Measurements from ENCODE around the gene GRIN1.

GRIN1 gene

DNA sequence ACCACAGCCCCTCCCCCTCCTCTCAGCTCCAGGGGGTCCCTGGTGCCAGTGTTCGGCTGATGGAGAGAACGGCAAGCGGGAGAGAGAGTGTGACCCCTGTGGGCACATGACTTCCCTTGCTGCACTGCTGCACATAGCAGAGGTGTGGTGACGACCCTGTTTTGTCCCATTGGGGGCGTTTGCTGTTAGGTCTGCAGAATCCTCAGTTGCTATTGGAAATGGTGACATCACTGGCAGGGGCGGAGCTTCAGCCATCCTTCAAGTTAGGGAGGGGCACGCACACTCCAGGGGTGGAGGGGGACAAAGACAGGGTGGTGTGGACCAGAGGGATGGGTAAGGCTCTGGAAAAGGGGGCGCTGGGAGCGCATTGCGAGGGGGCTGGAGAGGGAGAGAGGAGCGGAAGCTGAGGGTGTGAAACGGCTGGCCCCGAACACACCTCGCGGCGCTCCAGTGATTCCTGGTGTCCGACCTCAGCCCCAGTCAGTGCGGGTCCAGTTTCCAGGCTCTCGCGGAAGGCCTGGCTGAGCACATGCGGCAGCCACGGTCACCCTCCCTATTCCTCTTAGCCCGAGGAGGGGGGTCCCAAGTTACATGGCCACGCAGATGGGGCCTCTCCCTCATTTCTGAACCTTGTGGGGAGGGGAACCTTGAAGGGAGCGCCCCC, 764 bp upstream of the GRIN1 start:
- TF ChIP-seq, protein P1, sequence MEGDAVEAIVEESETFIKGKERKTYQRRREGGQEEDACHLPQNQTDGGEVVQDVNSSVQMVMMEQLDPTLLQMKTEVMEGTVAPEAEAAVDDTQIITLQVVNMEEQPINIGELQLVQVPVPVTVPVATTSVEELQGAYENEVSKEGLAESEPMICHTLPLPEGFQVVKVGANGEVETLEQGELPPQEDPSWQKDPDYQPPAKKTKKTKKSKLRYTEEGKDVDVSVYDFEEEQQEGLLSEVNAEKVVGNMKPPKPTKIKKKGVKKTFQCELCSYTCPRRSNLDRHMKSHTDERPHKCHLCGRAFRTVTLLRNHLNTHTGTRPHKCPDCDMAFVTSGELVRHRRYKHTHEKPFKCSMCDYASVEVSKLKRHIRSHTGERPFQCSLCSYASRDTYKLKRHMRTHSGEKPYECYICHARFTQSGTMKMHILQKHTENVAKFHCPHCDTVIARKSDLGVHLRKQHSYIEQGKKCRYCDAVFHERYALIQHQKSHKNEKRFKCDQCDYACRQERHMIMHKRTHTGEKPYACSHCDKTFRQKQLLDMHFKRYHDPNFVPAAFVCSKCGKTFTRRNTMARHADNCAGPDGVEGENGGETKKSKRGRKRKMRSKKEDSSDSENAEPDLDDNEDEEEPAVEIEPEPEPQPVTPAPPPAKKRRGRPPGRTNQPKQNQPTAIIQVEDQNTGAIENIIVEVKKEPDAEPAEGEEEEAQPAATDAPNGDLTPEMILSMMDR (IDR thresholded peaks at IDR 0.05; ENCODE audit: control extremely low read depth, extremely low read depth, low read depth, missing control alignments), result no peak
- POLR2A ChIA-PET, result interaction anchor here (0.6 kb wide), 1 partner anchor 103 kb away, joined by 3 read pairs; the partner anchor contains the start of gene TUBB4B
- CTCF ChIA-PET, result interaction anchor here (0.8 to 2.0 kb wide), 5 partner anchors 19 to 98 kb away, joined by 3 to 6 read pairs (median 3); partner anchors contain the start of gene SAPCD2
- DNase-seq (ENCODE audit: extremely low spot score), result no peak

DNA sequence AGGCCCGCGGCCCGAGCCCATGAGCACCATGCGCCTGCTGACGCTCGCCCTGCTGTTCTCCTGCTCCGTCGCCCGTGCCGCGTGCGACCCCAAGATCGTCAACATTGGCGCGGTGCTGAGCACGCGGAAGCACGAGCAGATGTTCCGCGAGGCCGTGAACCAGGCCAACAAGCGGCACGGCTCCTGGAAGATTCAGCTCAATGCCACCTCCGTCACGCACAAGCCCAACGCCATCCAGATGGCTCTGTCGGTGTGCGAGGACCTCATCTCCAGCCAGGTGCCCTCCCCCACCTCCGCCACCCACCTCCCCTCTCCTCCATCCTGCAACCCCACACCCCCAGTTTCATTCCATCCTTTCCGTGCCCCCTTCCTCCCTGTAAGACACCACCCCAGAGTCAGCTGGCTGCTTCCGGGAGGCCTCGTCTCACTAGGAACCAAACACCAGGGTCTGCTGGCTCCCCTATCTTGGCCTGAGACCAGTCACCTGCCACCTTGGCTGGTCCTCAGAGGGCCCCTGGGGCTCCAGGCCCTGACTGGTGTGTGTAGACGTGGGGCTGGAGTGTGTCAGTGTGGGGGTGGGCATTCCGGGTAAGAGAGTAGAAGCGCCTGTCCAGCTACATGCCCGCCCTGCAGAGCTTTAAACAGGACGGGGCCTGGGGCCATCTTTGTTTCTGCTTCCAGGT, 655 bp downstream of the GRIN1 start:
- ChIA-PET POLR2A (interaction anchor here (0.5 kb wide), 1 partner anchor 11 kb away, joined by 3 read pairs; no protein-coding TSS in a partner anchor), CTCF (interaction anchor here (0.9 to 1.7 kb wide), 3 partner anchors 10 to 26 kb away, joined by 3 read pairs; no protein-coding TSS in a partner anchor)
- TF ChIP-seq, protein P1 (IDR thresholded peaks at IDR 0.05; ENCODE audit: control extremely low read depth, extremely low read depth, low read depth, missing control alignments), result no peak
- DNase-seq (ENCODE audit: extremely low spot score), result no peak

DNA sequence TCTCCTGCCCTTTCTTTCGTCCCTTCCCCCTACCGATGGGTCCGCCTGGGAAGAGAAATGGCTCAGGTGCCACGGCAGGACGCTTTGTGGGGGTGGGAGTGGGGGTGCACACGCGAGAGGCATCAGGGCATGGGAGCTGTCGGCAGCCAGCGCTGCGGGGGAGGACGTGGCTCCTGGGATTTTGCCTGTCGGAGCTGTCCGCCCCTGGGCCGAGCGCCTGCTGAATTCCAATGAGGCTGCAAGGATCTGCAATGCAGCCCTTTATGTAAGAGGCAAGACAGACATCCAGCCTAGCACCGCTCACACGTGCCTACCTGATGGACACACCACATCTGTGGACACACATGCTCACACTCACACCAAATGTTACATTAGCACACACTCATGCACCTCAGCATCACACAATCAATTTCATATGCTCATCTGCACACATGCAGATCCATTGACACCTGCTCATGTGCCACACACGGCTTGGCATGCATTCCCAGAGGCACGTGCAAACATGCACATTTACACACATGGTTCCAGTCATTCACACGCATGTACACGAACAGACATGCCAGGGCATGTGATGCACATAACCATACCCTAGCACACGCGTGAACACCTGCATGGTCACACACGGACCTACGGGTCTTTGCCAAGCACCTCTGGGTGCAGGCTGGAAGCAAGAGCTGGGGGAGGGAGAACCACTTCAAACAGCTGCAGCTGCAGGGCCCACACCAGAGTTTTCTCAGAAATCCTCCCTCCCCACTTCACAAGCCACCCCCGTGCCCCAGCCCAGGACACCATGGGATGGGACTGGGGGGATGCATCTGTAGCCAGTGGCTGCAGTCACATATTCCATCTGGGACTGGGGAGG, 1.4 kb downstream of the GRIN1 start:
- CTCF ChIA-PET, result interaction anchor here (0.7 to 1.7 kb wide), 2 partner anchors 9 to 97 kb away, joined by 3 read pairs; no protein-coding TSS in a partner anchor
- TF ChIP-seq, protein P1 (IDR thresholded peaks at IDR 0.05; ENCODE audit: control extremely low read depth, extremely low read depth, low read depth, missing control alignments), result no peak
- POLR2A ChIA-PET, result interaction anchor here (0.5 kb wide), 1 partner anchor 10 kb away, joined by 3 read pairs; no protein-coding TSS in a partner anchor

DNA sequence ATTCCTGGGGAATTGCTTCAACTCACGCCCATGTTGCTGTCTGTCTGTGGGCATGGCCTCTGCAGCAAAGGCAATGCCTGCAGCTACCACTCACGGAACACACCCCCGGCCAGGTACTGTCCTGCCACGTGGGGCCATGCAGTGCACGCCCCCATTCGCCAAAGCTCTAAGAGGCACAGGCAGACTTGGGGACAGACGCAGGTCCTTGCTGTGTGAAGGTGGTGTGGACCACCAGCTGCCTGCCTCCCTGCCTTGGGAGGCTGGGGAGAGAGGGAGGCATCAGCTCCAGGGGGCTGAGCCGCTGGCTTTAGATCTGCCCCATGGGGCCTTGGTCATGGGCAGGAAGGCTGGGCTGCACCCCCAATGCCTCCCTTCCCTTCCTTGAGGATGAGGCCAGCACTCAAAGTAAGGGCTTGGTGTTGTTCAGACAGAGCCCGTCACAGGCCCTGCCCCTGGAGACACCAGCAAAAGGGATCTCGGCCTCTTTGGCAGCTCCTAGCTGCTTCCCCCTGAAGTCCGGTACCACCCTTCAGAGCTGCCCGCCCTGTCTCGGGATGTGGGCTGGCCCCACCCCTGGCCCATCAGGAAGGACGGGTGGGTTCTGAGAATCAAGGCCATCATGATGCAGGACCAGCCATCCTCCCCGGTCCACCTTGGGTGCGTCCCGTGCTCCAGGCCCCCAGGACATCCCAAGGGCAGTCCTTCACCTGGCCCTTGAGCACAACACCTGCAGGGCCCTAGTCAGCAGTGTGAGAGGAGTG, 2.3 kb downstream of the GRIN1 start:
- POLR2A ChIA-PET, result no interaction called here
- no peak for DNase-seq (ENCODE audit: extremely low spot score)
- CTCF ChIA-PET, result interaction anchor here (0.7 to 1.7 kb wide), 3 partner anchors 8 to 96 kb away, joined by 3 read pairs; no protein-coding TSS in a partner anchor
- TF ChIP-seq, protein P1 (IDR thresholded peaks at IDR 0.05; ENCODE audit: control extremely low read depth, extremely low read depth, low read depth, missing control alignments), result no peak

More for the DNA sequence above, 1.4 kb downstream of the GRIN1 start:
- DNase-seq (ENCODE audit: extremely low spot score), result no peak

DNA sequence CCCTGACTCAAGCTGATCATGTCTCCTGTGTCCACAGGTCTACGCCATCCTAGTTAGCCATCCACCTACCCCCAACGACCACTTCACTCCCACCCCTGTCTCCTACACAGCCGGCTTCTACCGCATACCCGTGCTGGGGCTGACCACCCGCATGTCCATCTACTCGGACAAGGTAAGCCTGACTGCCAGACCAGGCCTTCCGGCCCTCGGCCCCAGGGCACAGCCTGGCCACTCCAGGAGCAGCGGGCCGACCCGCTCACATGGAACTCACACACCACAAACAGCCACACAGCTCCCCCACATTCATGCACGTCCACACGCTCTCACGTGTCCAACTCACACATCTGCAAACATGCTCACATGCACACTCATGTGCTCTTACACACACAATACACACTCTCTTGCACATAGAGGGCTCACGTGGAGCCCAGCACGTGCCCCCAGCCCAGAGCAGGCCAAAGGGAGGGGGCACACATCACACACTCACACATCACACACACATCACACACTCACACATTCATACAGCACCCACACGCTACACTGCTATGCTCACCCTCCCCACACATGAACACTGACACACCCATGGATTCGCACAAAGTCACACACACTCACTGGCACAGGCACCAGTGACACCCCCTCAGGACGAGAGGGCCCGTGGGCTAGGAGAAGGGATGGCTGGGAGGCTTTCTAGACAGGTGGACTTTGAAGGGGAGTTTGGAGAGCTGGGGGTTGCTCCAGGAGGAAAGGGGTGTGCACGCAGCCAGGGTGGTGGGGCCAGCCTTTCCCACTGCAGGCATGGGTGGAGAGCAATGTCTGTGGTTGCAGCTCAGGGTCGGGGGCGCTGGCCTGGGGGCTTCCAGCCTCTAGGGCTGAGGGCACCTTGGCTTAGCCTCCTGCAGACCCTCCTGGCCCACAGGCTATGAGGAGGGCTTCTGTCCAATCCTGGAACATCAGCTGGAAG, 3.3 kb downstream of the GRIN1 start:
- ChIA-PET POLR2A (no interaction called here), CTCF (interaction anchor here (1.0 kb wide), 1 partner anchor 11 kb away, joined by 3 read pairs; no protein-coding TSS in a partner anchor)
- TF ChIP-seq, protein P1 (IDR thresholded peaks at IDR 0.05; ENCODE audit: control extremely low read depth, extremely low read depth, low read depth, missing control alignments), result no peak
- DNase-seq (ENCODE audit: extremely low spot score), result no peak
